Astrocyte of the cerebellum (primary cell): ENCODE measurements around the gene NEMF.

Source experiments
- DNase-seq: peaks from one replicate; pipeline ENCODE4 v3.0.0-alpha.2; 2011; ENCODE audit warnings: low read depth
- H3K4me3 ChIP-seq: 2 replicates; pipeline ENCODE4 v1.5.1; 2011; ENCODE audit warnings: mild to moderate bottlenecking, low read depth, low read length, moderate library complexity
- CTCF ChIP-seq: IDR thresholded peaks from 2 replicates; pipeline ENCODE4 v1.5.1; 2012; ENCODE audit warnings: low read length, low read depth, moderate library complexity, mild to moderate bottlenecking; ENCODE audit errors: missing control alignments
- in situ Hi-C: cut with HindIII; loops from 2 replicates; pipeline ENCODE4 v1.10.0; 2017; ENCODE audit warnings: low sequenced_read_pairs

Gene NEMF, protein sequence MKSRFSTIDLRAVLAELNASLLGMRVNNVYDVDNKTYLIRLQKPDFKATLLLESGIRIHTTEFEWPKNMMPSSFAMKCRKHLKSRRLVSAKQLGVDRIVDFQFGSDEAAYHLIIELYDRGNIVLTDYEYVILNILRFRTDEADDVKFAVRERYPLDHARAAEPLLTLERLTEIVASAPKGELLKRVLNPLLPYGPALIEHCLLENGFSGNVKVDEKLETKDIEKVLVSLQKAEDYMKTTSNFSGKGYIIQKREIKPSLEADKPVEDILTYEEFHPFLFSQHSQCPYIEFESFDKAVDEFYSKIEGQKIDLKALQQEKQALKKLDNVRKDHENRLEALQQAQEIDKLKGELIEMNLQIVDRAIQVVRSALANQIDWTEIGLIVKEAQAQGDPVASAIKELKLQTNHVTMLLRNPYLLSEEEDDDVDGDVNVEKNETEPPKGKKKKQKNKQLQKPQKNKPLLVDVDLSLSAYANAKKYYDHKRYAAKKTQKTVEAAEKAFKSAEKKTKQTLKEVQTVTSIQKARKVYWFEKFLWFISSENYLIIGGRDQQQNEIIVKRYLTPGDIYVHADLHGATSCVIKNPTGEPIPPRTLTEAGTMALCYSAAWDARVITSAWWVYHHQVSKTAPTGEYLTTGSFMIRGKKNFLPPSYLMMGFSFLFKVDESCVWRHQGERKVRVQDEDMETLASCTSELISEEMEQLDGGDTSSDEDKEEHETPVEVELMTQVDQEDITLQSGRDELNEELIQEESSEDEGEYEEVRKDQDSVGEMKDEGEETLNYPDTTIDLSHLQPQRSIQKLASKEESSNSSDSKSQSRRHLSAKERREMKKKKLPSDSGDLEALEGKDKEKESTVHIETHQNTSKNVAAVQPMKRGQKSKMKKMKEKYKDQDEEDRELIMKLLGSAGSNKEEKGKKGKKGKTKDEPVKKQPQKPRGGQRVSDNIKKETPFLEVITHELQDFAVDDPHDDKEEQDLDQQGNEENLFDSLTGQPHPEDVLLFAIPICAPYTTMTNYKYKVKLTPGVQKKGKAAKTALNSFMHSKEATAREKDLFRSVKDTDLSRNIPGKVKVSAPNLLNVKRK

DNA sequence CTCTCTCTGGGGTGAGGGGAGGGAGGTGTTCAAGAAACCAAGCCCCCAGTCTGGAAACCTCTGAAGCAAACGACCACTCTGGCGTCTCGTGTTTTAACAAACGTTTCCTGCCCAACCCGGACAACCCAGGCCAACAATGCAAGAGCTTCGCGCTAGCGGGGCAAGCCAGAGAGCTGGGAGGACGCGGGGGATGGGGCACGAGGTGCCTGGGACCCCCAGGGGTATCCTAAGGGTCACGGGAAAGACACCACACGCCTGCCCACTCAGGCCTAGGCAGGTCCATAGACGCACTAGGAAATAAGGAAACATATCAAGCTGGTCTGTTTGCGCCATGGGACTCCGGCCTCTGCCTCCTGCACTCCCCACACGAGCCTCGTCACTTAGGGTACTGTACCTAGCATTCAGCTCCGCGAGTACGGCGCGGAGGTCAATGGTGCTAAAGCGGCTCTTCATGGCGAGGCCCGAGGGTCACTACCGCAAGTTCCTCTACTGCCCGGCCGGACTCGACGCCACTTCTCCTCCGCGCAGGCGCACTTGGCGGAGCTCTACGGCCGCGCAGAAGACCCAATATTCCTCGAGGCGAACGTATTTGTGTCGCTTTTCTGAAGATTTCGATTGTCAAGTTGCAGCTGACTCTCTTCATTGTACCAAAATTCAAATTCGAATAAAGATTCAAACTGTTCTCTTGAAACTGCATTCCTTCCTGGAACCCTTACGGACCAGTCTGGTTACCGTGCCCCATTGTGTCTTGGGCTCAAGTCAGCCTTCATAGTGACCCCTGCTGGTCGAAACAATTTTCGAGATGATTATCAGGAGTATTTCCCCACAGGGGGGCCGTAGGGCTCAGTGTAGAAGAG, at the start of gene NEMF:
NEMF (minus strand) TSS at position 488 of the 857 bp plus-strand sequence; CDS start at position 453, 35 bp downstream.
- in situ Hi-C loops = no loop called here
- DNase-seq = peak; percentile 81
- peak; percentile 81 for TF ChIP-seq CTCF
- peak within 1 kb of the TSS; percentile 90 for H3K4me3 ChIP-seq

GRCh38 chr14:49900973-49901372, 48.4 kb upstream of the NEMF start:
- DNase-seq = no peak
- H3K4me3 ChIP-seq = no peak overlapping the region
- in situ Hi-C loops = no loop called here
- TF ChIP-seq CTCF = no peak

DNA sequence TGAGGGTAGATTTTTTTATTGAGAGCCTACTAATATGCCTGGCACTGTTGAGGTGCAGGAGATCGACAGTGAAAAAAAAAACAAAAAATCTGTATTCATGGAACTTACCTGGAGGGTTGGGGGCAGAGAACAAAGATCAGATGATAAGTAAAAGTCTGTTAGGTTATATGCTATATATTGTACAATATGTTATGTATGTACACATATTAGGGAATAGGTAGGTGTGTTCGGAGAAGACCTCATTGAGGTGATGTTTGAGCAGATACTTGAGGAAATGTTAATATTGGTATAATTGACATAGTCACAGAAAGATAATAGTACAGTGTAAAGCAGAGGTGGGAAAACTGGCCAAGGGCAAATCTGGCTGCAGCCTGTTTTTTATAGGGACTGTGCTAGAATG, 45.9 kb upstream of the NEMF start:
- no peak for TF ChIP-seq CTCF
- H3K4me3 ChIP-seq = no peak overlapping the region
- in situ Hi-C loops = loop anchor here (5.0 kb wide), 1 partner anchor 79 kb away; no protein-coding TSS in a partner anchor
- DNase-seq = no peak

DNA sequence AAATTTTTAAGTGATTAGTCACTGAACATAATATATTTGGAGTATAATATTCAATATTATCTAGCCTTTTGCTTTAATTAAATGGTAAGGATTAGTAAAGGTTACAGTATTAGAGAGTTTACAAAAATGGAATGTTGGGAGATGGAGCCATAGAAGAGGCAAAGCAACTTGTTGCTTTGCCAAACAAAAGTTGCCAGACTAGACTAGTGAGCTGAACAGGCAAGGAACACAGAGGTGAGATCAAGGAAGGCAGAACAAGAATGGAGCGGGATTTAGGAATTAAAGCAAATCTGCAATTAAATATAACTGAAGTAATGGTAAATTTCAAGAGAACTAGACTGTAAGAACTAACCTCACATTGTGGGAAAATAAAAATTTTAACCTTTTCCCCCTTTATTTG, 45.4 kb upstream of the NEMF start:
- no peak for TF ChIP-seq CTCF
- in situ Hi-C loops = loop anchor here (5.0 kb wide), 1 partner anchor 79 kb away; no protein-coding TSS in a partner anchor
- no peak overlapping the region for H3K4me3 ChIP-seq
- no peak for DNase-seq

DNA sequence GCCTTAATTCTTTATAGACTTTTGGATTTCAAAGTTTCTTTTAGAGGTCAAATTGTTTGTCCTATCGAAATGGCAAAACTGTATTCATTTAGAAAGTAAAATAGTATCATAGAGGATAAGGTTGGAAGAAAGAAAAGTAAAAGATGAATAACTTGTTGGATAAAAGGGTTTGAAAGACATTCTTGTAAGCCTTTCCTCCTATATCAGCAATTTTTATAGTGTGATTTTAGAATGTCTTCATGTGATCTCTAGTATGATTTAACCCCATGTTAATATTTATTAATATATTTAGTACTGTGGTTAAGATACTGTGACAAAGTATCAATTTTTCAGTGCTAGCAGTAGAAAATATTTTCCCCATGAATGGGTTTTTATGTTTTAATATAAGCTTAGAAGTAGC, 44.8 kb upstream of the NEMF start:
- no peak overlapping the region for H3K4me3 ChIP-seq
- no peak for DNase-seq
- in situ Hi-C loops = loop anchor here (5.0 kb wide), 1 partner anchor 80 kb away; no protein-coding TSS in a partner anchor
- TF ChIP-seq CTCF = no peak
